Midbrain (tissue), 1 donor: ENCODE results near the gene WDHD1.
A peak's percentile ranks its signal among the peaks of the same experiment; 100 is the strongest.
"Not testable (repeated sequence)": the region's sequence is repeated elsewhere in the genome, so short reads cannot be mapped to it uniquely, and the experiment has no call there.

ENCODE experiments used
- DNase-seq: peaks from one replicate; lab custom pipeline; 2025; lab: John Stamatoyannopoulos, UW

WDHD1 gene

DNA sequence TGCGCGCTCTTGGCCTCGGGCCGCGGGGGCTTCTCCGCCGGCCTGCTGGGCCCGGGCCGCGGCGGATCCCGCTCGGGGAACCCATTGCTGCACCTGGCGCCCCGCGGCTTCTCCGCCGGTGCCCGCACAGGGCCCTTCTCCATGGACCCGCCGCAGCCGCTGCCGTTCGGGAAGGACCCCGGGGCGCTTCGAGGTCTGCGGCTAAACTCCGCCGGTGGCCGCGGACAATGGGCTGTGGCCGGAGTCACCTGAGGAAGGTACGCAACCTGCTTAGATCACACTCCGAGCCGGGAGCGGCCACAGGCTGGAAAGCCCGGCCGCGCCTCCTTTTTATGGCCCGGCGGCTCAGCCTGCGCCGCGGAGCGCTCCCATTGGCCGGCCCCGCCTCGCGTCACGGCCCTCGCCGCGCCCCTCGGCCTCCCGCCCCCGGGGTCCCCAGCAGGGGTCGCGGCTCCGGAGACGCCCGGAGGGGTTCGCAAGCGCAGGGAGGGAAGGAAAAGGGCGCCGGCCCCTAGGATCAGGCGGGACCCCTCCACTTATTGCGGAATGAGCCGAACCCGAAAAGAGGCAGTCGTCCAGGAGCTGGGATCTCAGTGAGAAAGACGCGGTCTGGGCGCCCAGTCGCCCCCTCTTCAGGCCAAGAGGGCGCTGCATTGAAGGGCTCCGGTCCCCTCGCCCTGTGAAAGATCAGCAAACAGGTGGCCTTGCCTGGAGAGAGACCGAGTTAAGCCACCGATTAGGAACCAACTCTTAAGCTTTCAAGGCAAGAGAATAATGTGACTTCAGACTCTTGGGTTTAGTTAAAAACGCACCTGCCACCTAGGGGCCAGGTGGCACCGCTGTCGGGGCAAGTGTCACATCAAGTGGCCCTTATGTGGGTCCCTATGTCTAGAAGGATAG lies 124.1 kb downstream of the WDHD1 start, which contains the start of gene GCH1:
Gene GCH1, minus strand, starts transcription at position 306 of the 900 bp plus-strand sequence. Its CDS starts 163 bp downstream, at position 143.
- DNase-seq, result peak; percentile 49

DNA sequence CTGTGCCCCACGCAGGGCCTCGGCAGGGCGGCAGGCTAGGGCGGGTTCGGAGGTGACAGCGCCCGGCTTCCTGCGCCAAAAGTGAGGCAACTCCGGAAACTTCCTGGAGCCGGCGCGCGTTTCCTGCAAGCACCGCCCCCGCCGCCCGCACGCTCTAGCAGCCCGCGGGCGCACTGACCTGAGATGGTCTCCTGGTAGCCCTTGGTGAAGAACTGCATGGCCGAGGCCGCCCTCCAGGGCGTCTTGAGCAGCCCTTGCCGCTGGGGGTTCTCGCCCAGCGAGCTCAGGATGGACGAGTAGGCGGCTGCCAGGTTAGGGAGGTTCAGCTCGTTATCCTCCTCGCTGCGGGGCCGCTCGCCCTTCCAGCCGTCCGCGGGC lies 124.8 kb downstream of the WDHD1 start:
- no peak for DNase-seq

DNA sequence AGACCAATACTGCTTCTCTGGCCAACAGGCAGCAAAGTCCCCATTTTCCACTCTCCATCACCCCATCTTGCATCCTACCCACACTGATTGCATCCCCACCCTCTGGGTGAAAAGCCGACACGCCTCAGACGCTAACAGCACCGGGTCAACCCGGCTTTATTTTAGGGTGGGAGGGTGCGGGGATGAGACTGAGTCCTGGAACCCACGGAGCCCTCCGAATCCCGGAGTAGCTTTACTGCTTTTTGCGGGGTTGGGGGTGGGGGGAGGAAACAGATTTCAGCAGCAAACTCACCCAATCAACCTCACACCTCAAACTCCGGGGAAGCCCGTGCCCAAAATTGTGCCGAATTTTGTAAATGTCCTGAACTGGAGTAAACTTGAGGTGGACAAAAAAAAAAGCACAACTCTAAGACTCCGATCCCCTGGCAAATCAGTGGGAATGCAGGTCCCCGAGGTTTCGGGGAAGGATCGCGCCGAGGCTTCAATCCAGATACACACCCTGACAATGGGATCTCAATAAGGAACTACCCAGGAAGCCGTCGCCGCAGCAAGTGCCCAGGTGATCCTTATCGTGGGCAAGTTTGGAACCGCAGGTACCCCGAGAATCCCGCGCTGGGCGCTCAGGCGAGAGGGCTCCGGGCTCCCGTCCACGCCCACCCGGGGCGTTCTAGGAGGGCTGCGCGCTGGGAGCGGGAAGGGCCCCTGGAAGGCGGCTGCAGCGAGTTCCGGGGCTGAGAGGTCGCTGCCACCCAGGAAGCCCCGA lies 125.3 kb downstream of the WDHD1 start:
- no peak for DNase-seq

DNA sequence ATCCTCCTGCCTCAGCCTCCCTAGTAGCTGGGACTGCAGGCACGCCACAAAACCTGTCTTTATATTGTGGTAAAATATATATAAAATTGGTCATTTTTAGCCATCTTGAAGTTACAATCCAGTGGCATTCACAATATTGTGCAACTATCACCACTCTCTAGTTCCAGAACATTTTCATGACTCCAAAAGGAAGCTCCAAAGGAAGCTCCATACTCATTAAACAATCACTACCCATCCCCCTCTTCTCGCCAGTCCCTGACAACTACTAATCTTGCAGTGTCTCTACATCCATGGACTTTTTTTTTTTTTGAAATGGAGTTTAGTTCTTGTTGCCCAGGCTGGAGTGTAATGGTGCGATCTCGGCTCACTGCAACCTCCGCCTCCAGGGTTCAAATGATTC lies 127.3 kb downstream of the WDHD1 start:
- no peak for DNase-seq

DNA sequence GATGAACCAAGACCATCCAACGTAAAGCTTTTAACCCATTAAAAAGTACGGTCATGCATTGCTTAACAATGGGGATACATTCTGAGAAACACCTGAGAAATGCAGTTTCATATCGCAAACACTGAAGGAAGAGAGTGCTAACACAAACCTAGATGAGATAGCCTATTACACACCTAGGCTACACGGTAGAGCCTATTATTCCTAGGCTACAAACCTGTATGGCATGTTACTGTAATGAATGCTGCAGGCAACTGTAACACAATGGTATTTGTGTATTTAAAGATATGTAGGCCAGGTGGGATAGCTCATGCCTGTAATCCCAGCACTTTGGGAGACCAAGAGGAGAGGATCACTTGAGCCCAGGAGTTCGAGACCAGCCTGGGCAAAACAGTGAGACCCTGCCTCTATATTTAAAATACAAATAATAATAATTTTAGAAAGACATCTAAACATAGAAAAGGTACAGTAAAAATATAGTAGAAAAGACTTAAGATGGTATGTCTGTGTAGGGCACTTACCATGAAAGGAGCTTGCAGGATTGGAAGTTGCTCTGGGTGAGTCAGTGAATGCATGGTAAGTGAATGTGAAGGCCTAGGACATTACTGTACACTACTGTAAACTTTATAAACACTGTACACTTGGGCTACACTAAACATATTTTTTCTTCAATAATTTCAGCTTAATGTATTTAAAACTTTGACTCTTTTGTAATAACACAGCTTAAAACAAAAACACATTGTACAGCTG lies 128.9 kb downstream of the WDHD1 start:
- DNase-seq, result not testable (repeated sequence)

DNA sequence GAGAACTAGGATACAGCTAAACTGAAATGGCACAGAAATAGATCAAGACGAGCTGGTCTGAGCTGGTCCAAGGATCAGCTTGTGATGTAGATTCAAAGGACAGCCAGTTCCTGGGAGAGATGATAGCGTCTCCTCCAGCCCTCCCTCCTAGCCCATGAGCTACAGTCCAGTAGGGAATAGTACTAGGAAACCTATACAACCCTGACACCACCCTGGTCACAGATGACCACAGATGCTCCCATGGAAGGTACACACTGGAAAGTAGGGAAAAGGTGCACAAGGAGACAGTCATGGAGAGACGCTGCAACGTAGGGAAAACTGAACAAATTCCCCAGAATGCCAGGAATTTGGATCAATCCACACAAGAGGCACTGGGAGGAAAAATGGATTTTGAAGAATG lies 131.2 kb downstream of the WDHD1 start:
- no peak for DNase-seq

DNA sequence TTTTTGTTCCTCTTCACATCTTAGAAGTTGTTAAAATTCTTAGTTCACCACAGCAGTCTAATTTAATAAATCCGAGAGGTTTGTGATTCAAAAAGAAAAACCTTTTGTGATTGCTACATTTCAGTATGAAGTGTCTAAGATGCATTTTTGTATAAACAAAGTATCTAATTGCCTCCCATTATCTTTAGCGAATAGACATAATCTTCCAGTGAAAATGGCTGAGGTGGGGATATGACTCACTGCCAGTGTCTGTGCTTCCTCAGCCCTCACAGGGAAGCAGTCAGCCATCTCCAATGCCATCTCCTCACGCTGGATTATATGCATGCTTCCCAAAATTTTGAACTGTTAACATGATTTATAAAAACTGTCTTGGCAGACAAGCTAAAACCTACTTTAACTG lies 131.9 kb downstream of the WDHD1 start:
- DNase-seq, result no peak

DNA sequence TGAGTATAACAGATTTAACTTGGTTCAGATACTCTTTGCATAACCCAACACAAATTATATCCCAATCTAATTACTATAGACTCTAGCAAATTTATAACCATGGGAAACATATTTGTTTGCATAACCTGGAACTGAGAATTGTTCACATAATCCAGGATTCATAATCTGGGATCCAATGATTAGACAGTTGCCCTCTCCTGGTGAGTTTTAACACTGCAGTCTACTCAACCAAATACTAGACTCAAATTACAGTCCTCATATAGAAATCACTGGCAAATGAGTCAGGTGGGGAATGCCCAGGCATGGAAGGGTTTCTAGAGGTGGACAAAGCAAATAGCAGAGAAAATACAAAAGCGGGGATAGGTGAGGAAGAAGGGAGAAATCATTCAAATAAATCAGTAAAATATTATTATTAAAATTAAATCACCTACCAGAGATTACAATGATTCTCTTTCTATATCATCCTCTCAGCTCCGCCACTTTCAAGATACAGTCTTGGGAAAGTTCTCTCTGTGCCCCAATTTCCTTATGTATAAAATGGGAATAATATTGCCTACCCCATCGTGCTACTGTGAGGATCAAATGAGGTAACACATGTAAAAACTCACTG lies 133.6 kb downstream of the WDHD1 start:
- DNase-seq, result no peak

DNA sequence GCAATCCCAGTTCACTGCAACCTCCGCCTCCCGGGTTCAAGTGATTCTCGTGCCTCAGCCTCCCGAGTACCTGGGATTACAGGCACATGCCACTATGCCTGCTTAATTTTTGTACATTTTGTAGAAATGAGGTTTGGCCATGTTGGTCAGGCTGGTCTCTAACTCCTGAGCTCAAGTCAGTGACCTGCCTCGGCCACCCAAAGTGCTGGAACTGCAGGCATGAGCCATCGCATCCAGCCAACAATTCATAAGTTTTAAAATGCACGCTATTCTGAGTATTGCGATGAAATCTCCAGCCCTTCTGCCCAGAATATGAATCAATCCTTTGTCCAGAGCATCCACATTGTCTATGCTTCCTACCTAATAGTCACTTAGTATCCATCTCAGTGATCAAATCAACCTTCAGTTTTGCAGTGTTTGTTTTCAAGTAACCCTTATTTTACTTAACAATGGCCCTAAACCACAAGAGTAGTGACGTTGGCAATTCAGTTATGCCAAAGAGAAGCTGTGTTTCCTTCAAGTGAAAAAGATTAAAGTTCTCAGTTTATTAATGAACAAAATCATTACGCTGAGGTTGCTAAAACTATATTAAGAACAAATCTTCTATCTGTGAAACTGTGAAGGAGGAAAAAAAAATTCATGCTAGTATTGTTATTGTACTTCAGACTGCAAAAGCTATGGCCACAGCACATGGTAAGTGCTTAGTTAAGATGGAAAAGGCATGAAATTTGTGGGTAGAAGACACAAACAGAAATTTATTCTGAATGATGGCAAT lies 135.2 kb downstream of the WDHD1 start:
- no peak for DNase-seq

DNA sequence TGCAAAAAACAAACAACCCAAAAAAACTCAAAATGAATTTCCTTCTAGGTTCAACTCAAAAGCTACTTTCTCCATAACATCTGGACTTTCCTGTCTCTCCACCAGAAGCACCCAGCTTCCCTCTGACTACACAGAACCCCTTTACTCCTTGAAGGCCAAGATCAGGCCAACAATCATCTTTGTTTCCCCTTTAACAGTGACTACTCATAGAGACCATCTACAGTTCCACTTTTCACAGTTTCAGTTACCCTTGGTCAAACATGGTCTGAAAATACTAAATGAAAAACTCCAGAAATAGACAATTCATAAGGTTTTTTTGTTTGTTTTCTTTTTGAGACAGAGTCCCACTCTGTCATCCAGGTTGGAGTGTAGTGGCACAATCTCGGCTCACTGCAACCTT lies 136.1 kb downstream of the WDHD1 start:
- no peak for DNase-seq

DNA sequence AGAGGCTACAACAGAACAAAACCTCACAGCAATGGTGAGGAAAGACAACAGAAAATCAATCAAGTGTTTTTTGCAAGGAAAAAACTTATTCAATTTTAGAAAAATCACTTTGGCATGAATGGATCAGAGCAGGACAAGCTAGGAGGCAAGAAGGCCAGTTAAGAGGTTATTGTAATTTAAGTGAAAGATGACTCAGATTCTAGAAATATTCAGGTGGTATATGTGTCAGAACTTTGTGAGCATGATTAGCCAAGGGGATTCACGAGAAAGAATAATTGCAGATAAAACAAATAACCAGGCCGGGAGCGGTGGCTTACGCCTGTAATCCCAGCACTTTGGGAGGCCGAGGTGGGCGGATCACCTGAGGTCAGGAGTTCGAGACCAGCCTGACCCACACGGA lies 137.0 kb downstream of the WDHD1 start:
- no peak for DNase-seq
